Measurements from ENCODE around the gene BCAP29. TPM values are rescaled to one million over a fixed set of nuclear protein-coding genes. Genes with fewer than 3 reads are reported as not detected.

BCAP29 gene
- total and polyA plus RNA-seq, 2 donors (not counting 3 experiments of a cell fraction or from before 2014, with no cell fraction given) = 122 to 162 TPM

DNA sequence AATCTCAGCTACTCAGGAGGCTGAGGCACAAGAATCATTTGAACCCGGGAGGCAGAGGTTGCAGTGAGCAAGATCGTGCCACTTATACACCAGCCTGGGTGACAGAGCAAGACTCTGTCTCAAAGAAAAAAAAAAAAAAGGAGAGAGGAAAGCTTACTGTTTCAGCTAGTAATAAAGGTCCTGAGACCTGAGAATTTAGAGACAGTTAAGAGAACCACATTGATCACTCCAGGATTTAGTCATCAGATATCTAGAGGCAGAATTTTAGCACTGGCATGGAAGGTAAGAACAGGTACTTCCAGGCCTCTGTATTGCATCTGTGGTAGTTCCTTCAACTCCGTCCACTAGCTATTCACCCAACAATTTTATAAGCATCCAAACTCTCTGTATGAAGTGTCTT lies 24.2 kb upstream of the BCAP29 start:
- Histone ChIP-seq H3K27ac (ENCODE audit: insufficient read depth, low read depth, low read length) (no peak overlapping the region), H3K79me2 (ENCODE audit: control insufficient read depth, insufficient read depth, low read length) (peaks cover 33% of the 10 kb centered on the region), H3K9me1 (replicated peaks; ENCODE audit: control insufficient read depth, extremely low read depth, insufficient read depth, low read length) (no peaks in the 10 kb centered on the region), H3K4me2 (ENCODE audit: insufficient read depth, low read length) (no peak overlapping the region), H3K4me1 (ENCODE audit: control insufficient read depth, extremely low read depth, insufficient read depth, low read length) (peaks cover 9% of the 10 kb centered on the region), H3K27me3 (ENCODE audit: control insufficient read depth in 2 of 2, insufficient read depth in 2 of 2, low read length in 2 of 2) (no peaks in the 10 kb centered on the region), H3K36me3 (ENCODE audit: control insufficient read depth in 2 of 2, extremely low read depth in 1 of 2, insufficient read depth in 2 of 2, low read length in 2 of 2) (peaks cover 0 to 17% of the 10 kb centered on the region in 2 experiments), H2AFZ (ENCODE audit: low read depth, low read length) (no peak overlapping the region), H4K20me1 (replicated peaks; ENCODE audit: control insufficient read depth, extremely low read depth, insufficient read depth, low read length) (peaks cover 2% of the 10 kb centered on the region), H3K4me3 (replicated peaks in 1 of 3; ENCODE audit: insufficient read depth in 1 of 3, low read depth in 1 of 3, low read length in 3 of 3) (no peak overlapping the region), H3K9me3 (replicated peaks; ENCODE audit: control insufficient read depth, insufficient read depth, low read length) (no peaks in the 10 kb centered on the region), H3K9ac (replicated peaks; ENCODE audit: extremely low read depth, insufficient read depth, low read length) (no peak overlapping the region)
- dilution Hi-C loops (cut with MboI; ENCODE audit: extremely low pct_ligation_motif_present, low sequenced_read_pairs) (no loop called here), intact Hi-C loops (cut with micrococcal nuclease) (no loop called here)
- FAIRE-seq (no peak), DNase-seq (ENCODE audit: low read depth, low spot score) (no peak)
- BruUV-seq (replicated peaks) = no TSS peak
- CTCF ChIA-PET = no interaction called here
- no peak for TF ChIP-seq MYC (IDR thresholded peaks at IDR 0.05; ENCODE audit: low read depth, low read length)
- POLR2A ChIA-PET = no interaction called here

DNA sequence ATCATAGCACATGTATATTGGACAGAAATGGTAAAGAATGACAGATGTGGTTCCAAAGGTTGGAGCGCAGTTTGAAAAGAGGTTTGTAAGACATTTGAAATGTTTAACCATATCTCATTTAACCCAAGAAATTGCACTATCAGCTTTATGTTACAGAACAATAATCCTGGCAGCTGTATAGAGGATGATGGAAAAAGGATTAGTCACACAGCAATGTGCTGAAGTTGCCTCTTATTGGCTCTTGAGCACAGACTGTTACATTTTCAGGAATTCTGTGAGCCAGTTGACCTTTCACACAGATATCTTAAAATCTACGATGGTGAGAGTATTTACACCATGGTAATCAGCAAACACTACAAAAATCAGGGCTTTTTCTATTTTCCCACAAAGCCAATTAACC lies 20.2 kb upstream of the BCAP29 start:
- intact Hi-C loops (cut with micrococcal nuclease) (loop anchor here (5.0 to 10.0 kb wide), 2 partner anchors 98 to 165 kb away; no protein-coding TSS in a partner anchor), dilution Hi-C loops (cut with MboI; ENCODE audit: extremely low pct_ligation_motif_present, low sequenced_read_pairs) (no loop called here)
- H2AFZ ChIP-seq (ENCODE audit: low read depth, low read length) = no peak overlapping the region
- H3K27me3 ChIP-seq (ENCODE audit: control insufficient read depth in 2 of 2, insufficient read depth in 2 of 2, low read length in 2 of 2) = no peaks in the 10 kb centered on the region
- no peak overlapping the region for H3K4me2 ChIP-seq (ENCODE audit: insufficient read depth, low read length)
- POLR2A ChIA-PET = no interaction called here
- CTCF ChIA-PET = interaction anchor here (1.0 kb wide), 1 partner anchor 9 kb away, joined by 3 read pairs; no protein-coding TSS in a partner anchor
- no peaks in the 10 kb centered on the region for H3K9me3 ChIP-seq (replicated peaks; ENCODE audit: control insufficient read depth, insufficient read depth, low read length)
- no peak overlapping the region for H3K27ac ChIP-seq (ENCODE audit: insufficient read depth, low read depth, low read length)
- no peaks in the 10 kb centered on the region for H4K20me1 ChIP-seq (replicated peaks; ENCODE audit: control insufficient read depth, extremely low read depth, insufficient read depth, low read length)
- DNase-seq (ENCODE audit: low read depth, low spot score) (peak; percentile 57), FAIRE-seq (peak; percentile 54)
- no peak overlapping the region for H3K4me3 ChIP-seq (replicated peaks in 1 of 3; ENCODE audit: insufficient read depth in 1 of 3, low read depth in 1 of 3, low read length in 3 of 3)
- H3K79me2 ChIP-seq (ENCODE audit: control insufficient read depth, insufficient read depth, low read length) = peaks cover 38% of the 10 kb centered on the region
- no peak overlapping the region for H3K9ac ChIP-seq (replicated peaks; ENCODE audit: extremely low read depth, insufficient read depth, low read length)
- TF ChIP-seq GATA2 (IDR thresholded peaks at IDR 0.05; ENCODE audit: insufficient read depth, insufficient read length, low read depth, low read length) (peak; percentile 23), JUN (IDR thresholded peaks at IDR 0.05; ENCODE audit: borderline replicate concordance, insufficient read depth, insufficient read length, low read depth) (peak; percentile 22), EZH2 (IDR thresholded peaks at IDR 0.05; ENCODE audit: borderline replicate concordance, low read depth, low read length, severe bottlenecking) (no peak), MYC (IDR thresholded peaks at IDR 0.05; ENCODE audit: low read depth, low read length) (no peak)
- peaks cover 24% of the 10 kb centered on the region for H3K4me1 ChIP-seq (ENCODE audit: control insufficient read depth, extremely low read depth, insufficient read depth, low read length)
- H3K36me3 ChIP-seq (ENCODE audit: control insufficient read depth in 2 of 2, extremely low read depth in 1 of 2, insufficient read depth in 2 of 2, low read length in 2 of 2) = peaks cover 0 to 8% of the 10 kb centered on the region in 2 experiments
- H3K9me1 ChIP-seq (replicated peaks; ENCODE audit: control insufficient read depth, extremely low read depth, insufficient read depth, low read length) = no peaks in the 10 kb centered on the region
- BruUV-seq (replicated peaks) = no TSS peak

Measured in endothelial cell of umbilical vein (primary cell).